Measurements from ENCODE around the gene PARD3. TPM values are rescaled to one million over a fixed set of nuclear protein-coding genes. Genes with fewer than 3 reads are reported as not detected.

The PARD3 gene
- total RNA-seq, 1 experiment from 2014 or later, result 54.0 TPM

- no peak for DNase-seq (ENCODE audit: low read depth in 1 of 2, low spot score in 2 of 2)
- H3K36me3 ChIP-seq, result peaks cover 3% of the 10 kb centered on the region; the same call in 1 of the 2 replicates
- H3K27me3 ChIP-seq (replicated peaks), result no peaks in the 10 kb centered on the region
- no peak overlapping the region for H3K27ac ChIP-seq
- H3K4me1 ChIP-seq (replicated peaks), result peaks cover 39% of the 10 kb centered on the region
- H3K9me3 ChIP-seq (replicated peaks), result no peaks in the 10 kb centered on the region
- no peak overlapping the region for H3K4me3 ChIP-seq
Measured at GRCh38 chr10:34339816-34340553, 475.1 kb downstream of the PARD3 start.

GRCh38 chr10:34337917-34338316, 477.2 kb downstream of the PARD3 start:
- no peaks in the 10 kb centered on the region for H3K9me3 ChIP-seq (replicated peaks)
- no peaks in the 10 kb centered on the region for H3K27me3 ChIP-seq (replicated peaks)
- H3K36me3 ChIP-seq, result peaks cover 2% of the 10 kb centered on the region; the same call in 1 of the 2 replicates
- H3K4me3 ChIP-seq, result no peak overlapping the region
- peaks cover 30% of the 10 kb centered on the region for H3K4me1 ChIP-seq (replicated peaks)
- no peak for DNase-seq (ENCODE audit: low read depth in 1 of 2, low spot score in 2 of 2)
- no peak overlapping the region for H3K27ac ChIP-seq

GRCh38 chr10:34335960-34336690, 479.0 kb downstream of the PARD3 start:
- Histone ChIP-seq H3K4me3 (no peak overlapping the region), H3K9me3 (replicated peaks) (no peaks in the 10 kb centered on the region), H3K4me1 (replicated peaks) (peaks cover 21% of the 10 kb centered on the region)

GRCh38 chr10:34334908-34335307, 480.2 kb downstream of the PARD3 start:
- Histone ChIP-seq H3K9me3 (replicated peaks) (no peaks in the 10 kb centered on the region), H3K27me3 (replicated peaks) (no peaks in the 10 kb centered on the region), H3K36me3 (peaks cover 10% of the 10 kb centered on the region), H3K4me1 (replicated peaks) (peaks cover 9% of the 10 kb centered on the region; the same call in 1 of the 2 replicates), H3K4me3 (no peak overlapping the region), H3K27ac (no peak overlapping the region)
- DNase-seq (ENCODE audit: low read depth in 1 of 2, low spot score in 2 of 2), result no peak

More at GRCh38 chr10:34335960-34336690, 479.0 kb downstream of the PARD3 start:
- Histone ChIP-seq H3K27me3 (replicated peaks) (no peaks in the 10 kb centered on the region), H3K36me3 (peaks cover 1% of the 10 kb centered on the region; the same call in 1 of the 2 replicates), H3K27ac (no peak overlapping the region)
- DNase-seq (ENCODE audit: low read depth in 1 of 2, low spot score in 2 of 2), result no peak

GRCh38 chr10:34333513-34333912, 481.6 kb downstream of the PARD3 start:
- H3K27me3 ChIP-seq (replicated peaks), result no peaks in the 10 kb centered on the region
- no peak overlapping the region for H3K4me3 ChIP-seq
- no peak for DNase-seq (ENCODE audit: low read depth in 1 of 2, low spot score in 2 of 2)
- no peak overlapping the region for H3K27ac ChIP-seq
- no peaks in the 10 kb centered on the region for H3K9me3 ChIP-seq (replicated peaks)
- H3K36me3 ChIP-seq, result peaks cover 10% of the 10 kb centered on the region
- peaks cover 5% of the 10 kb centered on the region; the same call in 1 of the 2 replicates for H3K4me1 ChIP-seq (replicated peaks)

- Histone ChIP-seq H3K36me3 (peaks cover 10% of the 10 kb centered on the region), H3K4me1 (replicated peaks) (no peaks in the 10 kb centered on the region), H3K27me3 (replicated peaks) (no peaks in the 10 kb centered on the region), H3K4me3 (no peak overlapping the region), H3K9me3 (replicated peaks) (no peaks in the 10 kb centered on the region), H3K27ac (no peak overlapping the region)
- no peak for DNase-seq (ENCODE audit: low read depth in 1 of 2, low spot score in 2 of 2)
Measured at GRCh38 chr10:34327184-34327583, 487.9 kb downstream of the PARD3 start.

GRCh38 chr10:34323192-34323591, 491.9 kb downstream of the PARD3 start:
- Histone ChIP-seq H3K4me3 (no peak overlapping the region), H3K9me3 (replicated peaks) (no peaks in the 10 kb centered on the region), H3K4me1 (replicated peaks) (peaks cover 13% of the 10 kb centered on the region), H3K27me3 (replicated peaks) (no peaks in the 10 kb centered on the region), H3K27ac (no peak overlapping the region), H3K36me3 (no peaks in the 10 kb centered on the region)
- no peak for DNase-seq (ENCODE audit: low read depth in 1 of 2, low spot score in 2 of 2)

GRCh38 chr10:34320265-34320664, 494.8 kb downstream of the PARD3 start:
- Histone ChIP-seq H3K27ac (peak overlapping the region; percentile 69; the same call in 1 of the 2 replicates), H3K4me1 (replicated peaks) (peaks cover 13% of the 10 kb centered on the region), H3K36me3 (no peaks in the 10 kb centered on the region), H3K9me3 (replicated peaks) (no peaks in the 10 kb centered on the region), H3K4me3 (no peak overlapping the region), H3K27me3 (replicated peaks) (no peaks in the 10 kb centered on the region)
- DNase-seq (ENCODE audit: low read depth in 1 of 2, low spot score in 2 of 2), result no peak

GRCh38 chr10:34319197-34319846, 495.8 kb downstream of the PARD3 start:
- H3K27ac ChIP-seq, result peak overlapping the region; percentile 69
- DNase-seq (ENCODE audit: low read depth in 1 of 2, low spot score in 2 of 2), result peak; percentile 73 to 88

GRCh38 chr10:34316154-34316553, 498.9 kb downstream of the PARD3 start:
- no peaks in the 10 kb centered on the region for H3K9me3 ChIP-seq (replicated peaks)
- H3K4me3 ChIP-seq, result no peak overlapping the region
- H3K27ac ChIP-seq, result no peak overlapping the region
- no peaks in the 10 kb centered on the region for H3K36me3 ChIP-seq
- no peak for DNase-seq (ENCODE audit: low read depth in 1 of 2, low spot score in 2 of 2)
- H3K27me3 ChIP-seq (replicated peaks), result no peaks in the 10 kb centered on the region
- H3K4me1 ChIP-seq (replicated peaks), result peaks cover 13% of the 10 kb centered on the region

More at GRCh38 chr10:34319197-34319846, 495.8 kb downstream of the PARD3 start:
- no peak overlapping the region for H3K4me3 ChIP-seq
- no peaks in the 10 kb centered on the region for H3K9me3 ChIP-seq (replicated peaks)
- H3K27me3 ChIP-seq (replicated peaks), result no peaks in the 10 kb centered on the region
- H3K36me3 ChIP-seq, result no peaks in the 10 kb centered on the region
- peaks cover 13% of the 10 kb centered on the region for H3K4me1 ChIP-seq (replicated peaks)

- H3K9me3 ChIP-seq (replicated peaks), result no peaks in the 10 kb centered on the region
- H3K36me3 ChIP-seq, result no peaks in the 10 kb centered on the region
- no peak overlapping the region for H3K27ac ChIP-seq
- peaks cover 5% of the 10 kb centered on the region for H3K4me1 ChIP-seq (replicated peaks)
- DNase-seq (ENCODE audit: low read depth in 1 of 2, low spot score in 2 of 2), result no peak
- H3K4me3 ChIP-seq, result no peak overlapping the region
- H3K27me3 ChIP-seq (replicated peaks), result no peaks in the 10 kb centered on the region
Measured at GRCh38 chr10:34314457-34314856, 500.6 kb downstream of the PARD3 start.

- Histone ChIP-seq H3K27me3 (replicated peaks) (no peaks in the 10 kb centered on the region), H3K4me3 (no peak overlapping the region), H3K9me3 (replicated peaks) (no peaks in the 10 kb centered on the region), H3K4me1 (replicated peaks) (no peaks in the 10 kb centered on the region), H3K36me3 (no peaks in the 10 kb centered on the region), H3K27ac (no peak overlapping the region)
- DNase-seq (ENCODE audit: low read depth in 1 of 2, low spot score in 2 of 2), result no peak
Measured at GRCh38 chr10:34313888-34314287, 501.2 kb downstream of the PARD3 start.

- Histone ChIP-seq H3K9me3 (replicated peaks) (no peaks in the 10 kb centered on the region), H3K27ac (no peak overlapping the region), H3K4me3 (no peak overlapping the region), H3K27me3 (replicated peaks) (no peaks in the 10 kb centered on the region), H3K4me1 (replicated peaks) (no peaks in the 10 kb centered on the region), H3K36me3 (no peaks in the 10 kb centered on the region)
- DNase-seq (ENCODE audit: low read depth in 1 of 2, low spot score in 2 of 2), result no peak
Measured at GRCh38 chr10:34313353-34313752, 501.7 kb downstream of the PARD3 start.

GRCh38 chr10:34311679-34312078, 503.4 kb downstream of the PARD3 start:
- Histone ChIP-seq H3K36me3 (no peaks in the 10 kb centered on the region), H3K4me3 (no peak overlapping the region), H3K4me1 (replicated peaks) (no peaks in the 10 kb centered on the region), H3K9me3 (replicated peaks) (no peaks in the 10 kb centered on the region), H3K27ac (no peak overlapping the region), H3K27me3 (replicated peaks) (no peaks in the 10 kb centered on the region)
- no peak for DNase-seq (ENCODE audit: low read depth in 1 of 2, low spot score in 2 of 2)
